NOMO-1 treated with dmso at 0.1 percent for 144 hours (cell line): ENCODE measurements around the gene RPP25L.

Experiments
- DNase-seq: peaks from one replicate; lab custom pipeline; 2025; ENCODE audit not compliant: unreplicated experiment; lab: John Stamatoyannopoulos, UW

The RPP25L gene

DNA sequence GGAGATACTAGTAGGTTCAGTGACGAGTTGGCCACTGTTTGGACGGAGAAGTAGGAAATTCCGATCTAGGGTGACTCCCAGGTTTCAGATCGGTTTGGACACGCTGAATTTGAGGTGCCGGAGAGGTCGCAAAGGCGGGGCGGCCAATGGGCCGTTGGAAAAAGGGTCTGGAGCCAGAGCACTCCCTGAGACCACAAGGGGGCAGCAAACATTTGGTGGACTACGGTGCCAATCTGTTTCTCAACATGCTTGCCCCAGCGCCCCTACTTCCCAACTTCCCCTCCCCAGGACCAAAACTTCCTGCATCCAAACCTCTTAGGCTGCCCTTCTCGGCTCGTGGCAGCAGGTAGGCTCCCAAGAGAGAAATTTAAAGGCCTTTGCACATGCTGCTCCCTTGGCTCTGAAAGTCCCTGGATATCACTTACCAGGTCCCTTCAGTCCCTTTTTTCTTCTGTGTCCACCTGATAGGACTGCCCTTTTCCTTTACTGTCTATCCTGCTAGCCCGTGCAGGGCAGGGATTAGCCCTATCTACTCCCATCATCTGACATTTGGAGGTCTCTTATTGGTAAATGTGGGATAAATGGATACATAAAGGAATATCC, 992 bp upstream of the RPP25L start:
- DNase-seq = peak; percentile 73

DNA sequence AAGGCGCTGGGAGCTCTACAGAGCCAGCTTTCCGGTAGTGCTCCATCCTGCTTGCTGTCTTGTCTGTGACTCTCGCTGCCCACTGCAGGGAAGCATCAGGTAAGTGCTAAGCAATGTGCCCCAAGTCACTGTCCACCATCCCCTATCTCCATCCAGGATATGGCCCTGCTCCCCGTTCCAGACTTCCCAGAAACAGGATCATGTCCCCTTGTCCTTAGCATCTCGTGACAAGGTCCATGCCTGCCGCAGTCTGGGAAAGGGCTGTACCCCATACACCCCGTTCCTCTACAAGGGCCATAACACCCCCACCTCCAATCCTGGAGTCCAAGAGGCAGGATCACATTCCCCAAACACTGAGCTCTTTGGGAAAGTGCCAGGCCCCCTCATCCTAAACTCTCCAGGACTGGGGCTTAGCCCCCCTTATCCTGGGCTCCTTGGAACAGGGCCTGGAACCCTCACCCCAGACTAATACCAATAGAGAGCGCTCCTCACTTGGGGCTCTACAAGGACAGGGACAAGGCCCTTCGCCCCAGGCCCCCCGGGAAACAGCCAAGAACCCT, 566 bp downstream of the RPP25L start:
- no peak for DNase-seq

DNA sequence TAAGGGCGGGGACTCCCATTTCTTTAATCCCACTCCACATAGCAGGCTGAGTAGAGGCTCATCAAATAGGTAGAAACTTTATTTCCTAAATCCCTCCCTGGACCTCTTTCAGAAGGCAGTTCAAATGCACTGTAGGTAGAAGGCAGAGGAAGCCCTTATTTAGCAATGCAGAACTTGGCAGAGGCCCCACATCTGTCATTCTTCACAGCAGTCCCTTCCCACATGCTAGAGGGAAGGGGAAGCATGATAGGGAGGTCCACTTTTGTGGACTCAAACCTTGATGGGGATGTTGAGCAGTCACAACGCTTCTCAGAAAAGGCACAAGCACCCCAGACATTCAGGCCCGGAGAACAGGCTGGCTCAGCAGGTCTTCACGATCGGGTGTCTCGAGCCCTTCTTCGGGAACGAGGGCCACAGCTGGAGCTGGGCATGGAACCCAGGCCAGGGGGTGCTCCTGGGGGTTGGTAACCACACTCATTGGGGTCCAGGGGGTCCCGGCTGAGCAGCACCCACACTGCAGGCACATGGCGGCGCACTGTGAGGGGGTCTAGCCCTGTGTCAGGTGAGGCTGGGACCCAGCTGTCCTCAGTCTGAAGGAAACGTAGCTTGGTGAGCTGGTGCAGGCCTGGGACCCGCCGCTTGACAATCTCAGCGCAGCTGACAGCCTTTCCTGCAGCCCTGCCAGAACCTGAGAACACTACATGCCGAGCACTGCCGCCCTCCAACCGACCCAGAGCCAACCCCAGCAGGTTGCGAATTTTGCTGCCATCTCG, 1.3 kb downstream of the RPP25L start:
- no peak for DNase-seq

DNA sequence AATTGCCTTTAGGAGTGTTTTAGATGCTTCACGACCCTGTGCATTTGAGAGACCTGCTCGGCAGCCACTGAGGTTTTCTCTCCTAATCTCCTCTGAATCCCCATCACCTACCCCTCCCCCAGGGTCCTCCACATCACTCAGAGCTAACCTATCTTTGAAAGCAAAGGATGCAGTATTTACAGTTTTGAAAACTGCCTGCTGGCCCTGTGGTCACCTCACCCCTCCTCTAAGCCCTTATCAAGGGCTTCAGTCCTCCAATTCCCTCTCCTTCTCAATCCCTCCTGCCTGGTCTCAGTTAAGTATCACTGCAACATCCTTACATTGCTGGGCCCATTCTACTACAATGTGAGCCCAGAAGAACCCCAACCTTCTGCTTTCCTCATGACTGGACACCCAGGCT, 4.6 kb downstream of the RPP25L start:
- no peak for DNase-seq

DNA sequence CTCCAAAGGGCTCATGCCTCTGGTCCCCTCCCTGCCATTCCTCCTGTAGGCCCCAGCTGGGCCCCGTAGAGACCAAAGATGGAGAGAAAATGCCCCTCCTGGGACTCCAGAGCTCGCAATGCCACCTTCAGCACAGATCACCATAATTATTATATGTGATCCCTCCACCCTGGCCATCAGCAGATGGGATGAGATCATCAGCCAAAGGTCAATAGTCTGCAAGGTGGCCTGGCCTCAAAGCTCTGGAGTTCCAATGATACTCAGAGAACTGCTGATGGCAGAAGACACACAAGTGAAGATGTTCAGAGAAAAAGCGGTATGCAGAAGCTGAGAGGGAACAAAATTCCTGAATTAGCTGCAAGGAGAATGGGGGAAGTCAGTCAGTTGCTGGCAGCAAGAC, 5.0 kb downstream of the RPP25L start:
- no peak for DNase-seq

DNA sequence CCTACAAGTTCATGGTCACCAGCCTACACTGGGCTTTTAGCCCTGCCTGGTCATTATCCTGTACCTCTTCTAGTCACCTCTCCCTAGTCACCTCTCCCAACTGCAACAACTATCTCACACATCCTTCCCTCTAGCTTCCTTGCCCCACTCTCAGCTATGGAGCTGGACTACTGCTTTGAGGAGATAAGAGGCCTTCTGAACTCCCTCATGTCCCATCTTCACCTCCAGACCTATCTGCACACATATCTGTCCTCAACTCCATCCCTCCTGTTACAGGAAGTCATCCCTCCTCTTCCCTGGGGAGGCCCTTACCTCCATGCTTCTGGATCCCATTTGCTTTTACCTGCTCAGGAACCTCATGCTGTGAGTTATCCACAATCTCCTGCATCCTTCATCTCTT, 5.7 kb downstream of the RPP25L start:
- DNase-seq = no peak

DNA sequence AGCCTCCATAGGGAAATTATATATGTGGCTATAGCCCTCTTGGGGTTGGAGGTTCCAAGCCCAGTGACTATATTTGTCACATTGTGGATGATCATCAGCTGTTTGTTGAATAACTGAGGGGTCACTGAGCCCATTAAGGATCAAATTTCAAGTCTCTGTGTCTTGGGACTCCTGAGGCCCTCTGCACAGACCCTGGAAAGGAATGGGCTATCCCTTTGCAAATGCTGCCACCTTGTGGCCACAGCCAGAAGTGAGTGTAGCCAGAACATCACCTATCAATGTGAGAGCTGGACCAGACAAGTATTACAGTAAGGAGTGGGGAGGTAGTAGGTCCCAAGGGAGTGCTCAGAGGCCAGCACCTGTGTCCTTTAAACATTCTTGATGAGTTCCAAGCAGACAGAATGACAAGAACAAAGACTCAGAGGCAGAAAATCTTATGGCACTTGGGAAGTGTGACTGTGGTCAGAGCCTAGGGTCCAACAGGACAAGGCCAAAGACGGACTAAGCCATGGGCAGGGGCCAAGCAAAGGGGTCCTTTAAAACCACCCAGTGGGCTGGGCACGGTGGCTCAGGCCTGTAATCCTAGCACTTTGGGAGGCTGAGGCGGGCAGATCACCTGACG, 8.2 kb downstream of the RPP25L start:
- peak; percentile 34 for DNase-seq

DNA sequence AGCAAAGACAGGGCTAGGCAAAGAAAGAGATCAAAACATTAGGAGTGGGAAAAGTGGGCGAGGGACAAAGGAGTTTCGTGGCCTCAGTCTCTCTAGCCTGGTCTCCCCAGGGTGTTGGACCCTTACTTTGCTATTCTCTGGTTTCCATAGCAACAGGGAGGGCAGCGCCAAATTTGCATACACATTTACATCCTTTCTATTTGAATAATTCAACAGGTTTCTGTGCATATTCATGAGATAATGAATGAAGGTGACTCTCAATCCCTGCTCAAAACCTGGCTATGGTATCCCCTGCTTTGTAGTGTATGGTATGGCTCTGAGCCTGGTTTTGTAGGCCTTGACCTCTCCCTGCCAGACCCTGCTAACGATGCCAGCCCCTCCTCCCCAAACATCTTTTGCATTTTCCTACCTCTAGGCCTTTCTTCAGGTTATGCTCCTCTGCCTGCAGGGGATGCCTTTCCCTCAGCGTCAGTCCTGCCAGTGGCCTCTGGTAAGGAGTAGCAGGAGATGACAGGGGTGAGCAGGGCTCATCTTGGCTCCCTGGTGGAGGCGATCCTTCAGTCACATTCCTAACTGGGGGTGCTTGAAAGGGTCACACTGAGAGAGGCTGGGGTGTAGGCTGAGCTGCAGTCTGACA, 9.8 kb downstream of the RPP25L start:
- DNase-seq = no peak

DNA sequence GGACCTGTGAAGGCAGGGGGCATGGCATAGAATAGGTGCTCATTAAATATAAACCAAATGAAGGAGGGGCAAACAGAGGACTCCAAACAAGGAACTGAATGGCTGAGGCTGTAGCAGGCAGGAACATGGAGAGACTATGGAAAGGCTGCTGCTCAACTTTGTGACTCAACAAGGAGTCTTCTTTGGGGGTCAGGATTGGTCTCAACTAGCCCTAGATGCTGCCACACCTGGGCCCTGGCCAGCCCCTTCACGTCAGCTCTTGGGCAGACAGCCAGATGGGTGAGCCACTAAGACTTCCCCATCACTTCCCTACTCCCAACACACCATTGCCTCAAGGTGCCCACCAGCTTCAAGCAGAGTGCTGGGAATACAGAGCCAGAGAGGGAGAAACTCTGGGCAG, 11.0 kb downstream of the RPP25L start:
- no peak for DNase-seq

DNA sequence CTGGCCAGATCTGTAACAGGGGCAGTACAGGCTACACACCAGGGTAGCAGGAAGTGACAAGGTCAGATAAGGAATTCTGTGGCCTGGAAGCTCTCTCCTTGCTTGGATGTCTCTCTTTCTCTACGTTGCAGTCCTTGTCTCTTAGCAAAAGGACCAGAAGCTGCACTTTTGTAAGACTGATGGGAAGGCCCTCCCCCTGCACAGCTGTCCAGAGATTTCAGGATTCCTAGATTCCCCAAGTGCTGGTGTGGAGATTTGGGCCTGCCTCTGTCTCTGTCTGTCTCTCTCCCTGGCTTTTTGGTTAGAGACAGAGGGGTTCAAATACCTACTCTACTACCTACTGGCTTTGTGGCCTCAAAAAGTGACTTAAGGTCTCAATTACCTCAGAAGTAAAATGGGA, 12.4 kb downstream of the RPP25L start:
- no peak for DNase-seq

DNA sequence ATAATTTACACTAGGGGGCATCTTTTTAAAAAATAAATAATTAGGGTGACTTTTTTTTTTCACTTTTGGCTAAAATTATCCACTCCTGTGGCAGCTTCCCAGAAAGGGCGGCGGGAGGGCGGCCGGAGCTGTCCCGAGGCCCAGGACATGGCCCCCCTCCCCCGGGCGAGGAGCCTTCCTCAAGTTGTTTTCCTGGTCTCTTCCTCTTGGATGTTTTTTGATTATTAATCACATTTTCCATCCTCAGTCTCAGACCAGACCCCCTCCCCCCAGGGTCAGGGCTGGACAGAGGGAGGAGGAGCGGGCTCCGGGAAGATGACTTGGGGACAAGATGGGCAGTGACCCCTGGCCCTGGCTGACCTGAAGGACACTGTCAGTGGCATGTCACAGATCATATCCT, 17.7 kb downstream of the RPP25L start:
- no peak for DNase-seq

DNA sequence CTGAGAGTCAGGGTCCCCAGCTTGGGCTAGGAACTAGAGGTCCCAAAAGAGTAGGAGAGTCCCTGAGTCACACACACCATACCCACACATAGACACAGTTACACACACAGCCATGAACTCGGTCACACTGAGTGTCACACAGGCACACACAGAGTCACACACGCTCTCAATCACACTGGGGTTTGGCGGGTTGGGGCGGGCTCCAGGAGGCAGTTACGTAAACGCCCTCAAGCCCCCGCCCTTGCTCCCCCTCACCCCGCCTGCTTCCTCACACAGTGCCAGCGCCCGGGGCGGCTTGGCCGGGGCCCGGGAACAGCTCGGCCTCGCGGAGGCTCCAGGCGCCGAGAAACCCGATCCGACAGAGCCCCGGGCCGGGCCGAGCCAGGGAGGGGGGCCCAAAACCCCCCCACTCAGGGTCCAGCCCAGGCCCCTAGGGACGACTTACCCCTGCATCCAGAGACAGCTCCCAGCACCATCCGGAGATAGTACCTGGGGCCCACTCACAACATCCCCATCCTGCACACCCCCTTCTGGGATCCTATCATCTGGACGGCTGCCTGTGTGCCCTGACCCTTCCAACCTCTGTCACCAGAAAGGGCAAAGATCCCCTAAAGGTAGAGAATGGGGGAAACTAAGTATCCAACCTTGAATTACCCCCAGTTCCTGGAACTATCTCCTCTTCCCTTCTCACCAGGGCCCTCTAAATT, 18.8 kb downstream of the RPP25L start:
- no peak for DNase-seq

DNA sequence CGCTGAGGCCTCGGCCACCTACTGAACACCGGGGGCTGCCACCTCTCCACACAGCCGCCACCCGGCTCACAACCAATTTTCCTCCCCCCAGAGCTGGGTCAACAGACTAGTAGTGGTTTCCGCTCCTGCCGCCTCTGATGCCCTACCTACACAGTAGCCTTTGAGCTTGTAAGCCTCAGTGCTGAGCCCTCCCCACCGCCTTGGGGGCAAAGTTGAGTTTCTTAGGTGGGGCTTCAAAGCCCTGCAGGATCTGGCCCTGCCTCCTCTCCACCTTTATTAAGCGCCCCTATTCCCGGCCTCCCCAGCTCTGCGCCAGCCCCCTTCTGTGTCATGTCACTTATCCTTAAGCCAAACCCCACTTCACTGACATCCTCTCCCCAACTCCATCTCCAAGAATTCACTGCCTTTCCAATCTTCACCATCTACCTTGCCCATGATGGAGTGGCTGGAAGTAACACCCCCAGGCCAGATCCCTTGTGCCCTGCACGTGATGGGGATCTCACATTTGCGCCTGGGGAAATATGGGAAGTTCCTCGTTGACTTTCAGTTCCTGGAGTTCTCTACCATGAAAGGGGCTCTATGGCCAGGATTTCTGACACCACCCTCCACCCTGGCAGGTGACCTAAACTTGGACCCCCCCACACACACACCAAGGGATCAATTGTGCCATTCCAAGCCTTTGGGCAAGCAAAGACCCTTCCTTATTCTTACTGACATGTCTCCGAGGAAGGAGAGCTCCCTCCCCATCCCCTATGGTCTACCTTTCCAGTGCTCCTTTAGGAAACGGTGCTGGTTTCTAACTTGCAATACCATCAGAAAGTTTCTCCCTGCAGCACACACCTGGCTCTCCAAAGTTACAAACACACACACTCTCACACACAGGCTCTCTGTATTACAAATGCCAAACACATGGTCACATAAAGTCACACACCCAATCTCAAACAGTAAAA, 19.7 kb downstream of the RPP25L start:
- no peak for DNase-seq

DNA sequence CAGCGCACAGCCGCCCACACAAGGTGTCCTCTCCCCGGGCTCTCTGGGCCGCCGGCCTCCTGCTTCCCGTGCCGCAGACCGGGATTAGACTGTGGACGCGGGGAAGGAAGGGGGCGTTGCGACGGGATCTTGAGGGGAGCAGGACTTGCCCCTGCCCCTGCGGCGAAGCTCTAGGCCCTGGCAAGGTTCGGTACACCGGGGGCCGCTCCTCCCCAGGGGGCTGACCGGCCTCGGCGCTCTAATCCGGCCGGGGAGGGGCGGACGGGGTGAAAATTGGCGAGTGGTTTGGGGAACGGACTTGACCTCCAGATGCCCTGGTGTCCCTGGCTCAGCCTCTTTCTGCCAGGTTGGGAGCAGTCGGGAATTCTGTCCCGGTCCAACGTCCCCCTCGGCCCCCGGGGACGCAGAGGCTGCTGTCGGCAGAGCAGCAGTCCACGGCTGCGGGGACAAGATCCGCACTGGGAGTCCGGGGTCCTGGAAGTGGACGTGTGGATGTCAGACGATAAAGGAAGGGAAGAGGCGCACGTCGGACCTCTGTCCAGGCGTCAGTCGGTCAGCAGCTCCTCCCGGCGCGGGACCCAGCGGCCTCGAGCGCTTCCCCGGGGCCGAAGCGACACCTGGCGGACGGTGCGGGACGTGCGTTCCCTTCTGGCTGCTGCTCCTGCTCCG, 20.5 kb downstream of the RPP25L start:
- DNase-seq = peak; percentile 65

DNA sequence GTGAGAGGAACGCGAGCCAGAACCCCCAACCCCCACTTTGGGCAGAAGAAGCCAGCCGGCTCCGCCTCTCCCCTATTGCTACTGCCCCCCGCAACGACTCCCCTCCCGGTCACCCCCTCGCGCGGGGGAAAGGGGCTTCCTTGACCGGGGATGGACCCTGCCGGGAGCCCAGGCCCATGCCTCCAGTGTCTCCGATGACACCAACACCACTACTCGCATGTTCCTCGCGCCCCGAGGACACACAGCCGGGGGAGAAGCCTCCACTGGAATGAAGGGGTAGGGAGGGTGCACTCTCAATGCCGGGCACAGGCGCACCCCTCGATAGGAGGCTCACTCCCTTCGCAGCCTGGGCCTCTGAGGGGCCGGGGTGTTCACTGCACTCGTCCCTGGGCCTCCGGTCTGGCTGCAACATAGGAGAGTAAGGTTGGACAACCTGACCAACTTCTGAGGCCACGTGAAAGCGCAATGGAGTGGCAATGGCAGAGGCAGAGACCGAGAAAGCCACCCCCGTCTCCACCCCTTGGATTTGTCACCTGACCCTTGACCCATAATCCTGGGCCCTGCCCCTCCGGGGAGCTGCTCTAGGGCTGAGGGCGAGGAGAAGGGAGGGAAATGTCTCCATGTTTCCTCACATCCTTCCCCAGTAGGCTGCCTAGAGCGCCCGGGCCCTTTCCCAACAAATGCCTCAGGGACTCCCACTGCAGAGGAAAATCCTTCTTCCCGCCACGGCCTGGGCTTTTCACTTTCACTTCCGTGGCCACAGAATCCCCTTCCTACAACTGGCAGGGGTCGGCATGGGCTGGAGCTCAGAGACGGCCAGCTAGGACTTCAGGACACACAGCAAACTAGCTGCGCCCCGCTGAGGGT, 21.3 kb downstream of the RPP25L start:
- no peak for DNase-seq

DNA sequence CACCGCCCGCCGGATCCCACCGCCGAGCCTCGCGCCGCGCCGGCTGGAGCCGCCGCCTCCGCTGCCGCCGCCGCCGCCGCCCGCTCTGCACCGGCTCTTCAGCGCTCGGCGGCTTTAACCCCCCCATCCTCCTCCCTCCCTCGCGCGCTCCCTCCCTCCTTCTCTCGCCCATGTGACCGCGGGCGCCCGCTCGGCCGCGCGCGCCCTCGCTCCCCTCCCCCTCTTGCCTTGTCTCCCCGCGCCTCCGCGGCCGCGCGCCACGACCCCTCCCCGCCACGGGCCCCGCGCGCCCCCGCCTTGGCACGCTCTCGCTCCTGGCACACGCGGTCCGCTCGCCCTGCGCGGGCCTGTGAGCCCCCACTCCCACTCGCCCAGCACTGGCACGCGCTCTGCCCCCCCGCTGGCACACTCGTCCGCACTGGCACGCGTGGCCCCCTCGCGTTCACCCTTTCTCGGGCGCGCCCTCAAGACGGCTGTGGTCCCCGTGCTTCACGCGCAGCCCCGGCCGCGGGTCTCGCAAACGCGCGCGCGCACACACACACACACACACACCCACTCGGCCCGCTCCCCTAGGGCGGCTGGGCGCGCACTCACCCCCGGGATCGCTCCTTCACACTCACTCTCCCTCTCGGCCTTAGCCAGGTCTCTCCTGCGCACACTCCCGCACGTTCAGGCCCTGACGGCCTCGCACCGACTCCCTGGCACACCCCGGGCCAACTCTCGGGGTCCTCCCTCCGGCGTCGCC, 22.1 kb downstream of the RPP25L start, which contains the start of gene CNTFR:
TSS of gene CNTFR (minus strand) at position 89 of the 745 bp plus-strand sequence. CDS start 20,743 bp downstream, outside the sequence.
- DNase-seq = no peak
